Measurements from ENCODE around the gene EPGN. TPM values are rescaled to one million over a fixed set of nuclear protein-coding genes. Genes with fewer than 3 reads are reported as not detected.

EPGN gene
- total RNA-seq, 3 donors from 2014 or later: 0.33 to 2.0 TPM; not detected in 1

DNA sequence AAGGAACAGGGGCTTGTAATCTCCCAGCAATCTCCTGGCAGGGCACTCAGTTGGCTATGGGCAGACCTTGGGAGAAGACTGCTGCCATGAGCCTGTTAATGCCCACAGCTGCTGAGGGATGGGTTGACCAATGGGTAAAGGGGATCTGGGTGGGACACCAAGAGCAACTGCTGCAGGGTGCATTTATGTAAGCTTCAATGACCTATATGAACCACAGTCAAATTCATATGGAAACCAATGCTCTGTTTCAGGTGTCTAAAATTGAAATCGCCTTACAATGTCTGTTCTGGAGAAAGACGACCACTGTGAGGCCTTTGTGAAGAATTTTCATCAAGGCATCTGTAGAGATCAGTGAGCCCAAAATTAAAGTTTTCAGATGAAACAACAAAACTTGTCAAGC lies 6.1 kb downstream of the EPGN start:
- no peak for DNase-seq (ENCODE audit: low spot score in 2 of 2)
- TF ChIP-seq, protein P1, sequence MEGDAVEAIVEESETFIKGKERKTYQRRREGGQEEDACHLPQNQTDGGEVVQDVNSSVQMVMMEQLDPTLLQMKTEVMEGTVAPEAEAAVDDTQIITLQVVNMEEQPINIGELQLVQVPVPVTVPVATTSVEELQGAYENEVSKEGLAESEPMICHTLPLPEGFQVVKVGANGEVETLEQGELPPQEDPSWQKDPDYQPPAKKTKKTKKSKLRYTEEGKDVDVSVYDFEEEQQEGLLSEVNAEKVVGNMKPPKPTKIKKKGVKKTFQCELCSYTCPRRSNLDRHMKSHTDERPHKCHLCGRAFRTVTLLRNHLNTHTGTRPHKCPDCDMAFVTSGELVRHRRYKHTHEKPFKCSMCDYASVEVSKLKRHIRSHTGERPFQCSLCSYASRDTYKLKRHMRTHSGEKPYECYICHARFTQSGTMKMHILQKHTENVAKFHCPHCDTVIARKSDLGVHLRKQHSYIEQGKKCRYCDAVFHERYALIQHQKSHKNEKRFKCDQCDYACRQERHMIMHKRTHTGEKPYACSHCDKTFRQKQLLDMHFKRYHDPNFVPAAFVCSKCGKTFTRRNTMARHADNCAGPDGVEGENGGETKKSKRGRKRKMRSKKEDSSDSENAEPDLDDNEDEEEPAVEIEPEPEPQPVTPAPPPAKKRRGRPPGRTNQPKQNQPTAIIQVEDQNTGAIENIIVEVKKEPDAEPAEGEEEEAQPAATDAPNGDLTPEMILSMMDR (IDR thresholded peaks at IDR 0.05): no peak
- no peak for TF ChIP-seq POLR2A (IDR thresholded peaks at IDR 0.05)
- no peak for TF ChIP-seq POLR2AphosphoS5 (IDR thresholded peaks at IDR 0.05)
- Histone ChIP-seq H3K4me1 (no peaks in the 10 kb centered on the region), H3K9me3 (no peaks in the 10 kb centered on the region), H3K27me3 (no peaks in the 10 kb centered on the region), H3K4me3 (no peak overlapping the region), H3K36me3 (no peaks in the 10 kb centered on the region), H3K27ac (no peak overlapping the region)
- intact Hi-C loops (cut with DNase I; ENCODE audit: low total_unique reads): no loop called here

DNA sequence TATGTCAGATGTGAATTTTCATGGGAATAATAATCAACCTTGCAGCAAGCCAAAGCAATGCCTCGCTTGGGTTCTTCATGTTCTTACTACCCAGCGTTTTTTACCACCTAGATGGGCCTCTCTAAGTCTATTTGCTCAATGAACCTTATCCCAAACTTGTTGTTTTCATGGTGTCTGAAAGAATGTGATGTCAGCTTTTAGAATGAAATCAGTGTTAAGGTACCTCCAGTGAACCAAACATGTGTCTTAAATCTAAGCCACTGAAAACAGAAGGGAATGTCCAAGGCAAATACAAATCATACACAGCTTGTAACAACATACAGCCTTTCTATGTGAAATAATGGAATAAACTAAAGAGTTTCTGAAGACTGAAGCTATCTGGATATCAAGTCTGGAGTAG lies 6.7 kb downstream of the EPGN start:
- TF ChIP-seq POLR2AphosphoS5 (IDR thresholded peaks at IDR 0.05): no peak
- no peak for TF ChIP-seq POLR2A (IDR thresholded peaks at IDR 0.05)
- TF ChIP-seq, protein P1 (IDR thresholded peaks at IDR 0.05): no peak
- DNase-seq (ENCODE audit: low spot score in 2 of 2): no peak
- H3K9me3 ChIP-seq: no peaks in the 10 kb centered on the region
- H3K27me3 ChIP-seq: no peaks in the 10 kb centered on the region
- H3K4me3 ChIP-seq: no peak overlapping the region
- intact Hi-C loops (cut with DNase I; ENCODE audit: low total_unique reads): no loop called here
- H3K36me3 ChIP-seq: no peaks in the 10 kb centered on the region
- H3K27ac ChIP-seq: no peak overlapping the region
- no peaks in the 10 kb centered on the region for H3K4me1 ChIP-seq

GRCh38 chr4:74315376-74315775 lies 7.1 kb downstream of the EPGN start:
- Histone ChIP-seq H3K36me3 (no peaks in the 10 kb centered on the region), H3K4me3 (no peak overlapping the region), H3K27ac (no peak overlapping the region), H3K4me1 (no peaks in the 10 kb centered on the region), H3K9me3 (no peaks in the 10 kb centered on the region), H3K27me3 (no peaks in the 10 kb centered on the region)
- intact Hi-C loops (cut with DNase I; ENCODE audit: low total_unique reads): no loop called here
- DNase-seq (ENCODE audit: low spot score in 2 of 2): no peak
- TF ChIP-seq POLR2A (IDR thresholded peaks at IDR 0.05): no peak
- TF ChIP-seq, protein P1 (IDR thresholded peaks at IDR 0.05): no peak
- no peak for TF ChIP-seq POLR2AphosphoS5 (IDR thresholded peaks at IDR 0.05)

GRCh38 chr4:74316397-74316796 lies 8.1 kb downstream of the EPGN start:
- intact Hi-C loops (cut with DNase I; ENCODE audit: low total_unique reads): no loop called here
- DNase-seq (ENCODE audit: low spot score in 2 of 2): no peak
- no peak for TF ChIP-seq POLR2AphosphoS5 (IDR thresholded peaks at IDR 0.05)

GRCh38 chr4:74317616-74318246 lies 9.5 kb downstream of the EPGN start:
- Histone ChIP-seq H3K27me3 (no peaks in the 10 kb centered on the region), H3K4me3 (no peak overlapping the region), H3K36me3 (no peaks in the 10 kb centered on the region), H3K9me3 (no peaks in the 10 kb centered on the region), H3K4me1 (no peaks in the 10 kb centered on the region), H3K27ac (no peak overlapping the region)
- intact Hi-C loops (cut with DNase I; ENCODE audit: low total_unique reads): no loop called here
- TF ChIP-seq, protein P1 (IDR thresholded peaks at IDR 0.05): no peak
- TF ChIP-seq POLR2AphosphoS5 (IDR thresholded peaks at IDR 0.05) (no peak), POLR2A (IDR thresholded peaks at IDR 0.05) (no peak)
- no peak for DNase-seq (ENCODE audit: low spot score in 2 of 2)

More at GRCh38 chr4:74316397-74316796, 8.1 kb downstream of the EPGN start:
- H3K9me3 ChIP-seq: no peaks in the 10 kb centered on the region
- no peaks in the 10 kb centered on the region for H3K27me3 ChIP-seq
- H3K4me1 ChIP-seq: no peaks in the 10 kb centered on the region
- no peak overlapping the region for H3K27ac ChIP-seq
- no peak overlapping the region for H3K4me3 ChIP-seq
- no peaks in the 10 kb centered on the region for H3K36me3 ChIP-seq

Data from breast epithelium (tissue), 4 donors.